ENCODE results near the gene TGFBR3. TPM values are rescaled to one million over a fixed set of nuclear protein-coding genes. Genes with fewer than 3 reads are reported as not detected.

Gene TGFBR3
- total and polyA plus RNA-seq, 7 donors, result 1.2 to 170 (median 92.2) TPM

DNA sequence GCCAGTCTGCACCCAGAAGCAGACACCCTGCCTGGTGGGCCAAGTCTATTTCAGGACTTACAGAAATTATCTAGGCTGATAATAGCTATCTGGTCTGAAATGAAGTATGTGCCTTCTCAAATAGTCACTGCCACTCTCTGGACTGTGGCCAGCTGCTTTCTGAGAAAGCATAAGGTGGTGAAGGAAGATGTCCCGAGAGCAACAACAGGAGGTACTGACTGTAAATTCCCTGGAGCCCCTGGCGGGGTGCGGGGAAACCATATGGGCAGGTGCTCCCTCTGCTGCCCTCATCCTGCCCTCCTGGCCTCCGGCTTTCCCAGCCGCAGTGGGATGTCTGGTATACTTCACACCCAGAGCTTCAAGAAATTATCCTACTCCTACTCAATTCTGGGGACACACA is 86.8 kb downstream of the TGFBR3 start:
- Histone ChIP-seq H3K4me1 (peaks cover 0 to 64% (median 62%) of the 10 kb centered on the region in 4 donors), H3K27me3 (no peaks in the 10 kb centered on the region), H3K4me3 (no peak overlapping the region), H3K36me3 (peaks cover 0 to 10% (median 0%) of the 10 kb centered on the region in 4 donors), H3K27ac (peak overlapping the region; percentile 43 to 80 (median 77)), H3K9me3 (no peaks in the 10 kb centered on the region)
- TF ChIP-seq POLR2A (IDR thresholded peaks at IDR 0.05) (no peak), EP300 (IDR thresholded peaks at IDR 0.05) (no peak), POLR2AphosphoS5 (IDR thresholded peaks at IDR 0.05) (no peak)
- TF ChIP-seq, protein P1, sequence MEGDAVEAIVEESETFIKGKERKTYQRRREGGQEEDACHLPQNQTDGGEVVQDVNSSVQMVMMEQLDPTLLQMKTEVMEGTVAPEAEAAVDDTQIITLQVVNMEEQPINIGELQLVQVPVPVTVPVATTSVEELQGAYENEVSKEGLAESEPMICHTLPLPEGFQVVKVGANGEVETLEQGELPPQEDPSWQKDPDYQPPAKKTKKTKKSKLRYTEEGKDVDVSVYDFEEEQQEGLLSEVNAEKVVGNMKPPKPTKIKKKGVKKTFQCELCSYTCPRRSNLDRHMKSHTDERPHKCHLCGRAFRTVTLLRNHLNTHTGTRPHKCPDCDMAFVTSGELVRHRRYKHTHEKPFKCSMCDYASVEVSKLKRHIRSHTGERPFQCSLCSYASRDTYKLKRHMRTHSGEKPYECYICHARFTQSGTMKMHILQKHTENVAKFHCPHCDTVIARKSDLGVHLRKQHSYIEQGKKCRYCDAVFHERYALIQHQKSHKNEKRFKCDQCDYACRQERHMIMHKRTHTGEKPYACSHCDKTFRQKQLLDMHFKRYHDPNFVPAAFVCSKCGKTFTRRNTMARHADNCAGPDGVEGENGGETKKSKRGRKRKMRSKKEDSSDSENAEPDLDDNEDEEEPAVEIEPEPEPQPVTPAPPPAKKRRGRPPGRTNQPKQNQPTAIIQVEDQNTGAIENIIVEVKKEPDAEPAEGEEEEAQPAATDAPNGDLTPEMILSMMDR (IDR thresholded peaks at IDR 0.05), result no peak
- intact Hi-C loops (cut with DNase I), result no loop called here
- 93 to 95% methylated on average over 5 of the region's 5 CpGs for WGBS, 2 donors
- no peak for DNase-seq

DNA sequence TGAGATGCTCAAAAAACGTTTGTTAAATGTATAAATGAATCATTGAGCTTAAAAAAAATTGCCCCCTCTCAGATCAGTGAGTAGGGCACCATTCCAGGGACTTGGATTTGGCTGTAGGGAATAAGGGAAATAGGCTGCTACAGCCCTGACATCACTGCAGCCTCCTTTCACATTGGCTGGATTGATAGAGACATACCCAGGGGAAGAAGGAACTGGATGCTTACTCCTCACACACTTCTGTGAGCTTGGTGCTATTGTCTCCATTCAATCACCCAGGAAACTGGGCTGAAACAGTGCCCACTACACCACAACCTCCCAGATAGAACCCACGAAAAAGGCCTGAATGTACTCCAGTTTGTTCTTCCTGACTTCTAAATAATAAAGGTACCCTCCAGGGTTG is 87.2 kb downstream of the TGFBR3 start:
- peaks cover 0 to 60% (median 57%) of the 10 kb centered on the region in 4 donors for H3K4me1 ChIP-seq
- 64 to 74% methylated on average over 2 of the region's 2 CpGs for WGBS, 2 donors
- DNase-seq, result no peak

DNA sequence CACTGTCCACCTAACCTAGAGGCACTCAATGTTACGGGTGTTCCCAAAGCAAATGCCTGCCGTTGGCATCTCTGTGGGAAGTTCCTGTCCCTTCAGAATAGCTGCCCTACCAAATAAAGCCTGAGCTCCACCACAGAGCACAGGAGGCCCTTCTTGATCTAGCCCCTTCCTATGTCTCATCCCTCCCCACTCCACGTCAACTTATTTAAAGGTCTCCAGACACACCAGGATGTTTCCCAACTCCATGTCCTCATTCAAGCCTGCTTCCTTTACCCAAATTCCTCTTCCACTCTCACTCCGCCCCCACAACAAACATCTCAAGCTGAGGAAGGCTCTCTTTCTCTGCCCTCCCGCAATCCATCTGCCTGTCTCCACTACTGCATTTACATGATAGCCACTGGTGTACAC is 87.7 kb downstream of the TGFBR3 start:
- DNase-seq, result no peak
- no peaks in the 10 kb centered on the region for H3K27me3 ChIP-seq
- H3K4me1 ChIP-seq, result peaks cover 0 to 60% (median 57%) of the 10 kb centered on the region in 4 donors
- H3K4me3 ChIP-seq, result no peak overlapping the region
- intact Hi-C loops (cut with DNase I), result no loop called here
- peak overlapping the region; percentile 43 to 80 (median 77) for H3K27ac ChIP-seq
- H3K9me3 ChIP-seq, result no peaks in the 10 kb centered on the region
- peaks cover 0 to 10% (median 0%) of the 10 kb centered on the region in 4 donors for H3K36me3 ChIP-seq
- WGBS, 2 donors, result 91 to 92% methylated on average over 5 of the region's 5 CpGs
- TF ChIP-seq POLR2AphosphoS5 (IDR thresholded peaks at IDR 0.05) (no peak), POLR2A (IDR thresholded peaks at IDR 0.05) (no peak), EP300 (IDR thresholded peaks at IDR 0.05) (no peak)
- TF ChIP-seq, protein P1 (IDR thresholded peaks at IDR 0.05), result no peak

More for the DNA sequence above, 87.2 kb downstream of the TGFBR3 start:
- H3K27me3 ChIP-seq, result no peaks in the 10 kb centered on the region
- intact Hi-C loops (cut with DNase I), result no loop called here
- H3K4me3 ChIP-seq, result no peak overlapping the region
- peak overlapping the region; percentile 43 to 80 (median 77) for H3K27ac ChIP-seq
- H3K9me3 ChIP-seq, result no peaks in the 10 kb centered on the region
- peaks cover 0 to 10% (median 0%) of the 10 kb centered on the region in 4 donors for H3K36me3 ChIP-seq
- TF ChIP-seq POLR2AphosphoS5 (IDR thresholded peaks at IDR 0.05) (no peak), POLR2A (IDR thresholded peaks at IDR 0.05) (no peak), EP300 (IDR thresholded peaks at IDR 0.05) (no peak)
- TF ChIP-seq, protein P1 (IDR thresholded peaks at IDR 0.05), result no peak

DNA sequence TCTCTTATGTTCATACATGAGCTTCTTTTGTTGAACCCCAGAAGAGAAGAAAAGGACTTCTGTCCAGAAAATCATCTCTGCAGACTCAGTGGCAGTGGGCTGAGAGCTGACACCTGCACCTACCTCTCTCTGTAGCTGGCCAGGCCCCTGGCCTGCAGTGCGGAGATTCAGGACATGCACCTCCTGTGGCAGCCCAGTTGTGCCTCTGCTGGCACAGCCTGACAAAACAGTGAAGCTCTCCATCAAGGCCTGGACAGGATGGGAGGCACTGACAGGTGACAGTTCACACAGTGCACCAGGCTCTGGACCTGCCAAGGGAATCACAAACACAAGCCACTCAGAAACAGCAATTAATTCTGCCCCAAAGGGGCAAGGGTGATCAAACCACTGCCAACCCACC is 88.8 kb downstream of the TGFBR3 start:
- Histone ChIP-seq H3K9me3 (no peaks in the 10 kb centered on the region), H3K4me1 (peaks cover 0 to 69% (median 64%) of the 10 kb centered on the region in 4 donors), H3K27me3 (no peaks in the 10 kb centered on the region), H3K4me3 (no peak overlapping the region), H3K27ac (peak overlapping the region; percentile 73 to 80 (median 77)), H3K36me3 (peaks cover 0 to 10% (median 0%) of the 10 kb centered on the region in 4 donors)
- no peak for TF ChIP-seq POLR2AphosphoS5 (IDR thresholded peaks at IDR 0.05)
- no peak for TF ChIP-seq POLR2A (IDR thresholded peaks at IDR 0.05)
- TF ChIP-seq, protein P1 (IDR thresholded peaks at IDR 0.05), result no peak
- no peak for TF ChIP-seq EP300 (IDR thresholded peaks at IDR 0.05)
- WGBS, 2 donors, result 96 to 98% methylated on average over 1 of the region's 1 CpG
- DNase-seq, result no peak
- intact Hi-C loops (cut with DNase I), result no loop called here

DNA sequence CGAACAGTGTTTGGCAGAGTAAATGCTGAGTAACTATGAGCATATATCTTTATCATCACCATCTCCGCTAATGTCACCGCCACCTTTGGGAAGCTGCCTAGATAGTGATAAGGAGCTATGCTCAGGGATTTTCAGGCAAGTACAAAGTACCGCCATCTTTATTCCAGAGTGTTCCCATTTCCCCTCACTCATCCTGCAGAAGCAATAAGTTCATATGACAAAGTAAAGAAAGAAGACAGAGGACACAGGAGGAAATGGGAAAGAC is 89.6 kb downstream of the TGFBR3 start:
- intact Hi-C loops (cut with DNase I), result no loop called here
- Histone ChIP-seq H3K9me3 (no peaks in the 10 kb centered on the region), H3K4me3 (no peak overlapping the region), H3K36me3 (peaks cover 0 to 10% (median 0%) of the 10 kb centered on the region in 4 donors), H3K27me3 (no peaks in the 10 kb centered on the region), H3K4me1 (peaks cover 0 to 78% (median 72%) of the 10 kb centered on the region in 4 donors), H3K27ac (peak overlapping the region; percentile 73 to 80 (median 77))
- DNase-seq, result no peak
- no peak for TF ChIP-seq POLR2AphosphoS5 (IDR thresholded peaks at IDR 0.05)
- 98 to 99% methylated on average over 4 of the region's 4 CpGs for WGBS, 2 donors
